GM21367 (cell line): ENCODE data around the gene GNAT1.
"Not testable (repeated sequence)": the region's sequence is repeated elsewhere in the genome, so short reads cannot be mapped to it uniquely, and the experiment has no call there.

Experiments used
- ATAC-seq: cut with Tn5 transposase; IDR thresholded peaks from one replicate; pipeline ENCODE4 v1.9.1; 2021; ENCODE audit not compliant: unreplicated experiment

GNAT1 gene

DNA sequence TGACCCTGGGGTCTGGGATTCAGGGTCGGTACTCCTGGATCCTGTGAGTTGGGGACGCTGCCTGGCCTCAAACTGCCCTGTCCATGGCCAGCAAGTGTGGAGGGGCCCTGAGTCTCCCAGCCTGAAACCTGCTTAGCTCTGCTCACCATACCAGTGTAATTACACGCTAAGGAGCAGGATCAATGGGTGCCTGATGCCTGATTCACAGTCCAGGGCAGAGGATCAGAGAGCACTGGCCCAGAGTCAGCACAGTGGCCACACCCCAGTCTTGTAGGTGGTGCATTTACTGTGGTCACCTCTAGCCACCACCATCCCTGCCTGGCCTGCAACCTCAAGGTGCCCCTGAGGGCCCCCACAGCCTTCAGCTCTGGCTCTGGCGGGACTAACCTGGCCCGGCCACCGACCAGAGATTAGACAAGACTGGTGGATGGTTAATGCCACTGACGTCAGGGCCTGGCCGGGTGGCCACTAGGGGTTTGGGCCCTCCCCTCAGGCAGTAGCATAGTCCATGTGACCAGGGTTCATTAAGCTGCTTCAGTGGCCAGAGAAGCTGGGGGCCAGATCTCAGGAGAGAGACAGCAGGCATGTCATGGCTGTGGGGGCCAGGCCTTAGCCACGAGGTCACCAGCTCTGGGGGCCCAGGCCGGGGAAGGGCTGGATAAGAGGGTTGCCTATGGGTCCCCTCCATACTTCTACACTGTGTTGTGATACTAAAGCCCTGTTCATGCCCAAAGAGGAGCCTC lies 10.3 kb downstream of the GNAT1 start:
- no peak for ATAC-seq

DNA sequence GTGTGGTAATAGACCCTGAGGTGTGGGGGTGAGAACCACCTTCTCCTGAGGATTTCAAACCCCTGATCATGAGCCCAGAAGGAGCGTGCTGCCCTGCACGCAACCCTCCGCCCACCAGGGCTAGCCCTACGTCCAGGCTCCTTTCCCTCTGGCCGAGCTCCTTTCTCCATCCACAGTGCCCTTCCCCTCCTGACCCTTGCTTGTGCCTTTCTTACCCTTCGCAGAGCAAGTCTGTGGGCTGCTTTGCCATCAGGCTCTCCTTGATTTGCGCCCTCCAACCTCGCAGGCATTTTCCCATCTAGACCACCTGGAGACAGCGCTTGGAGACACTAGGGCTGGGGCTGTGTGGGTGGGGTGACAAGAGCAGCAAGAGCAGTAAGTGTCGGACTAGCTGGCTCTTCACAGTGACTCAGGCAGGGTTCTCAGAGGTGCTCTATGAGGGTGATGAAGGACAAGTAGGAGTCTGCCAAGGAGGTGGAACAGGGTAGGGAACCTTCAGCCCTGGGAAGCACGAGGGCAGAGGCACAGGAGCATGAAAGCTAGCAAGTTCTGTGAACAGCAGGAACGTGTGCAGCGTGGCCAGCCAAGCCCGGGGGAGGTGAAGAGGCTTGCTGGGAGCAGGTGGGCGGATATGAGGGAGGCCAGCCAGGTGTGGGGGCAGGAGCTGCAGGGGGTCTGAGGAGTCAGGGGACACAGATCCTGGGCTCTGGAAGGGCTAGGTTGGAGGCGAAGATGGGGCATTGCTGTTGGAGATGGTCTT lies 11.1 kb downstream of the GNAT1 start:
- ATAC-seq: no peak

DNA sequence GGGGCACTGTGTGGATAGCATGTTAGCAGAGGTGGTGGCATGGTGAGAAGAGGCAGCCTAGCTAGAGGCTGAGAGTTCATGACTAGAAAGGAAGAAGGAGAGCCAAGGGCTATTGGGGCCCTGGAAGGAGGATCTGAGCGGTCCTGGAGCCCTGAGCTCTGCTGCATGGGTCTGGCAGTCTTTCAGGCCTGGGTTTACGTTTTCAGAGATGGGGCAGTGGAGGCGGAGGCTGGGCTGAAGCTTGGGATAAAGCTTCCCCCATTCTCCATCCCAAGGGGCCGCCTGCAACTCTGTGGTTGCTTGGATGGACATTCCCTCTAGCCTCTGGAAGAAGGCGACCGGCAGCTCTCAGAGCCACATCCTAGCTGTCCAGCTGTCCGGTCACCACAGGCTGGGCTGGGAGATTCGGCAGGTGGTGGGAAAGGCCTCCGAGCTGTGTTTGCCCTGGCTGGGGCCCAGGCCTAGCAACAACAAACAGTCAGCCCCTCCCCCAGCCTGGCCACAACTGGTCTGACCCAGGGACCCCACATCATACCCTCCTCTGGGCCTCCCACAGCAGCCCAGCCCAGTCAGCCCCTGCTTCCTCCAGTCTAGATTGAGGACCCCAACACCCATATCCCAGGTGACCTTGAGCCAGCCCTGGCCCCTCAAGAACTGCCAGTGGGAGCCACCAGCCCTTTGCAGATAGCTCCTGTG lies 11.9 kb downstream of the GNAT1 start:
- ATAC-seq: no peak

DNA sequence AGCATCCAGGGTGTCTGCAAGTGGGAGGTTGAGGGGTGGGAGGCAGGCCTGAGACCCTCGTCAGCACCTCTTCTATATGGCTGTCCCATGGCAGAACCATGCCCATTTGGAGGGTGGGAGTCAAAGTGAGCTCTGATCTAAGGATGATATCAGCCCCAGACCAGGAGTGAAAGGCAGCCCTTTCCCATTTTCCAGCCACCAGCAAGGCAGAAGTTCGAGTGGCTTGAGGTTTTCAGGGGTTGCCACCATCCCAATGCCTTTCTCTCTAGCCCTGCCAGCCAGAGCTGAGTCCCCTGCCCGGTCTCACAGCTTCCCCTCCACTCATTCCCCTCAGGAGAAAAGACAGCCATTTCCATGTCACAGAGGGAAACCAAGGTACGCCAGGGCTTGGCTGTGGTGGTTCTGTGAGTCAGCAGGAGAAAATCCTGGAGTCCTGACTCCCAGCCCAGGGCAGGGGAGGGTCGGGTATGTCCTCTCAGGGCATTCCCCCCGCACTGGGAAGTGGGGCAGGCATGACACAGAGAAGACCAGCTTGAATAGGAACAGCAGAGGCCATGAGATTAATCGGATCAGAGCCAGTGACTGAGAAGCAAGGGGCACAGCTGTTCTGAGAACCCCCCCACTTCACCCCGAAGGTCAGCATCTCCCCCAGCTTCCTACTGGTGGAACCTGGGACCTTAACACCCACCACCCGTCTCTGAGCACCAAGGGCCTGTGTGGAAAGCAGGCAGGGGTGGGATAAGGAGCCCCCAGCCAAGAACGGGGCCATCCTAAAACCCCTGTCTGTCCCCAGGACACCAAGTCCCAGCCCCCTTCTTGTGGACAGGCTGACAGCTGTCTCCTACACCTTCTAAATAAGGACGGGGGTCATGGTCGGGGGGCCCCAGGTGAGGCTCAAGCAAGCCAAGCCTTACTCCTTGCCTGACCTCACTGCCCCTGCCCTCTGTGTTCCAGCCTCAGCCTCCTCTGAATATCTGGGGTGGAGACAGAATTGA lies 12.7 kb downstream of the GNAT1 start:
- ATAC-seq: no peak

DNA sequence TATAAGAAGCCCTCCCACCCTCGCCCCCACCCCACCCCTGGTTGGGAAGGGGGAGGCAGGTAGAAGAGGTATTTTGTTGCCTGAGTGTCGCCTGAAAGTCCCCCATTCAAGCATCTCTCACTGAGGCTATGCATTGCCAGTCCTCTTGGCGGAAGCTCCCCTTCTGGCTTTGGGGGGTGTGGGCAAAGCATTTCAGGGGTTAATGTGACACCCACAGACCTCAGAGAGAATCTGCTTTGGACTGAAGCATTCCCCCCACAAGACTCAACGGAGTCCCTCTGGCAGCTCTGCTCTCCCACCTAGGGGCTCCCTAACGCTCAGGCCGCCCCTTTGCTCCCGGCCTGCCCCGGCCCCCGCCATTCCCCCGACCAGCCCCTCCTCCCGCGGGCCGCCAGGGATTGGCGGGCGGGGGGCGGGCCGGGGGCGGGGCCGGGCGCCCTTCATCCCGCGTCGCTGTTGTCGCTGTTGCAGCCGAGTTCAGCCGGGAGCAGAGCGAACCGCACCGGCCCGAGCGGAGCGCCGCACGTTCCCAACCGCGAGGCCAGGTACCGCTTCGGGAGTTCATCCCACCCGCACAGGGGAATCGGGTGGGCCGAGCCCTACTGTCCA lies 13.5 kb downstream of the GNAT1 start, which contains the start of gene SLC38A3:
TSS of gene SLC38A3 (plus strand) at position 468 of the 609 bp plus-strand sequence. CDS start 8,929 bp downstream, outside the sequence.
- ATAC-seq: no peak

DNA sequence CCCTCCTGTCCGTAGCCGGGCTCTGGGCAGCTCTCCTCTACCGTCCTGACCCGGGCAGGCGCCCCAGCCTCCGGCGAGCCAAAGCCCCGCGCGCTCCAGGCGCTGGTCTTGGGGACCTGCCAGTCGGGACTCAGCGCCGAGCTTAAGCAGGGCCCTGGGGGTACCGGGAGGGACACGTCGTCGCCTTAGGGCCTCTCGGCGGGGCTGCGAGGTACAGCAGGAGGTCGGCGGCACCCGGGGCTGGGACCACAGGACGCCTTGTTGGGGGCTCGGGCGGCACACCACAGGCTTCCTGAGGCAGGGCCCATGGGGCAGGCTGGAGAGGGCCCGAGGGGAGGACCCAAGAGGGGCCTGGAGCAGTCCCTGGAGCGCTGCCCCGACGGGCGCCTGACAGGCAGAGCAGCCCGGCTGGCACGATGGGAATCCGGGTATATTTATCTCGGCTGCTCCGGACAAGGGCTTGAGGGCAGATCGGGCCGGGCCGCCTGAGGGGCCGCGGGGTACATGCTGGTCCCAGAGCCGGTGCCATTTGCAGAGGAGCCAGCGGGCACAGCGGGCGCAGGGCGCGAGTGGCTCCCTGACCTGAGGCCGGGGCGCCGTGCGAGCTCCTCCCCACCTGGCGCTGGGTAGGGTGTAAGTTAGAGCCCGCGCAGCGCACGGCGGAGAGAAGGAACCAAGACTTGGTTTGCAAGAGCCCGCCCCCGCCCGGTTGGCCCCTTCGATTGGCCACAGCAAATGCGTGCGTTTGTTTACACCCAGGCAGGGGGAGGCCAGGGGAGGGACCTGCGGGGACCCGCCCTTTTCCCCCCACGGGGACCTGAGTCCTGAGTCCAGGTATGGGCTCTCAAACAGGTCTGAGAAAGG lies 14.2 kb downstream of the GNAT1 start:
- ATAC-seq: no peak

DNA sequence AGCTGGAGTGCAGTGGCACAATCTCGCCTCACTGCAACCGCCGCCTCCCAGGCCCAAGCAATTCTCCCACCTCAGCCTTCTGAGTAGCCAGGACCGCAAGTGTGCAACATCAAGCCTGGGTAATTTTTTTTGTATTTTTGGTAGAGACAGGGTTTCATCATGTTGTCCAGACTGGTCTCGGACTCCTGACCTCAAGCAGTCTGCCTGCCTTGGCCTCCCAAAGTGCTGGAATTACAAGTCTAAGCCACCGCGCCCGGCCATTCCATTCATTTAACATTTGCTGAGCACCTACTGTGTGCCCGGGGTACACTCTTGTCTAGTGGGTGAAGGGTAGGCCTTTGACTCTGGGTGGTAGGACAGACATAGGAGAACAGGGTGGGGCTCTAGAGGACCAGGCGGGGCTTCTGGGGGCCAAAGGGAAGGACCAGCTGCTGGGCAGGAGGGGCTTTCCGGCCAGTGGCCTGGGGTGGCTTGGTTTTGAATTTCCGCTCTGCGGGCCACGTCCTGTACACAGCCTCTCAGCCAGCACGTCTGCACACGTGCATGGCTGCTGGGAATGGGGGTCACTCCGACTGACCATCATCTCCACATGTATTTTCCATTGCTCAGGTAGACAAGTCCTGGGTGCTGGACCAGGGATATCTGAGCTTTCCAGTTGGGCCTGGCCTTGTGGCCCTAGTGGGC lies 16.1 kb downstream of the GNAT1 start:
- no peak for ATAC-seq

DNA sequence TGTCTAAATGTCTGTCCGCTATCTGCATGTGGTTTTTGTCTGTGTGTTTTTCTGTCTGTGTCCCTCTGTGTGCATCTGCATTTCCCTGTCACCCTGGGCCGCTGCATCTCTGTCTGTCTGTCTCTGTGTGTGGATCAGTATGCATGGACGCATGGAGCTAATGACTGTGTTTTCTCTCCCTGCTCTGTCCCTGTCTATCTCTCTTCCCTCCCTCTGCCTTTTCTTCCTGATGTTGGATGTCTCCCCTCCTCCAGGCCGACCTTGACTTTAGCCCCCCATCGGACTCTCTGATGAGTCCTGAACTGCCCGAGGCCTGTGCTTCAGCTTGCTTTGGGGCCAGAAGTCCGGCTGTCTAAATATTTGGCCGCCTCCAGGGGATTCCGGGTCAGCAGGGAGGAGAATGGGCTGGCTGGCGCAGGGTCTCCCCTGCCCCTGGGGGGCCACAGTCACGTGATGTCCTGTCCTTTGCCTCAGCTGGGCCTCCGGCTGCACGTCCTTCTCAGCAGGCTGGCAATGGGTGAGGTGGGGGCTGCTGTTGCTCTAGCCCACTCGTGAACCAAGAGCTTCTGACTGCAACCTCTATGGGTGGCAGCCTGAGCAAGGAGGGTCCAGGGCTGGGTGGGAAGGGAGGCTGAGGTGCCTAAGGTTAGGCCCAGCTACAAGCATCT lies 17.4 kb downstream of the GNAT1 start:
- ATAC-seq: no peak

DNA sequence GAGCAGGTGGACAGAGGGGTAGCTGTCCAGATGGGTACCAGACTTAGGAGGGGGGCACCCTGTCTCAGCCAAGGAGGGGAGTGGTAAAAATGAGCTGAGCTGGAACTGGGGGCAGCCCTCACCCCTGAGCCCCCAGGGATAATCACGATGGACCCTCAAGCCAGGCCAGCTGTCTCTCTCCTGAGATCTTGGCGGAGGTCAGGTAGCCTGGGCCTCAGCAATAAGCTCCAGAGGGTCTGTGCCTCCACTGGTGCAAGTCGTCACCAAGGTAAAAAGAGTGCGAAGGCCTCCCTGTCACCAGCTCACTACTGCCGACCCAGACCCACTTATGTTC lies 18.7 kb downstream of the GNAT1 start:
- no peak for ATAC-seq

DNA sequence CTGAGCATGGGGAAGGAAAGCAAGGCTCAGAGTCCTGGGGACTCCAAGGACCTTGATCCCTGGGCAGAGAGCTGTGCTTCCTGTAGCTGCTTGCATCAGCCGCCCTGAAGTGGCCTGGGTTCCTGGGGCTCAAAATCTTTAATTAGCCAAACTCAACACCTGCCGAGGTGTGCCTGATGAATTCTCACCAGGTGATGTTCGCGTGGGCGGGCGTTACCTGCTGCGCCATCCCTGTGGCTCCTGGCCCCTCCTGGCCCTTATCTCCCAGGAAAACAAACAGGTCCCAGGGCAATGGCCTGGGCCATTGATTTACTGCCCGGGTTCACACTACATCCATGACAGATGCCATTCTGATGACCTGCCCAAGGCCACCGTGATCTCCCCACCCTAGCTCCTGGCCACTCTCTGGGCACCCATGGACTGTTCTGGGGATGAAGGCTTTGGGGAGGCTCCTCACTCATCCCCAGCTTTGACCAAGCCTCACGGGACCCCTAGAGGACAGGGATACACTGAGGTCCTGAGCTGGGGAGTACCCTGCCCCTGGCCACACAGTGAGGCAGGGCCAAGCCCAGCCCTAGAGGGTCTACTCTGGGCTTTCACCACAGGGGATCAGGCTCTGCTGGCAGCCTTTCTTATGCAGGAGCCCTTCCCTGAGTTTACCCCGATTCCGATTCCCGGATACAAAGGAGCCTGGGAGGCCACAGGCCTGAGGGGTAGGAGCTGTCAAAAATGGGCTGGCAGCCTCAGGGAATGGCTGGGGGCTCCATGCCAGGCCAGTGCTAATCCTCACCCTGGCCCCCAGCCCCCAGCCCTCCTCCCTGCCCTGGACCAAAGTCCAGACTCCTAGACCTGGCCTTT lies 19.3 kb downstream of the GNAT1 start:
- no peak for ATAC-seq

DNA sequence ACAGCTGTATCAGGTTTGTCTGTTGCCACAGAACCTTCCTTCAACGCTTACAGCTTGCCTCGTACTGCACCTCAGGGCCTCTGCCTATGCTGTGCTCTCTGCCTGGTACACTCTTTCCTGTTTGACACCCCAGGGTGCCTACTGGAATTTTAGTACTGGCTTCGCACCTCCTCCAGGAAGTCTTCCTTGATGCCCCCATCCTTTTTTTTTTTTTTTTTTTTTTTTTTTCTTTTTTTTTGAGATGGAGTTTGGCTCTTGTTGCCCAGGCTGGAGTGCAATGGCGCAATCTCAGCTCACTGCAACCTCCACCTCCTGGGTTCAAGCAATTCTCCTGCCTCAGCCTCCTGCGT lies 19.9 kb downstream of the GNAT1 start:
- not testable (repeated sequence) for ATAC-seq

DNA sequence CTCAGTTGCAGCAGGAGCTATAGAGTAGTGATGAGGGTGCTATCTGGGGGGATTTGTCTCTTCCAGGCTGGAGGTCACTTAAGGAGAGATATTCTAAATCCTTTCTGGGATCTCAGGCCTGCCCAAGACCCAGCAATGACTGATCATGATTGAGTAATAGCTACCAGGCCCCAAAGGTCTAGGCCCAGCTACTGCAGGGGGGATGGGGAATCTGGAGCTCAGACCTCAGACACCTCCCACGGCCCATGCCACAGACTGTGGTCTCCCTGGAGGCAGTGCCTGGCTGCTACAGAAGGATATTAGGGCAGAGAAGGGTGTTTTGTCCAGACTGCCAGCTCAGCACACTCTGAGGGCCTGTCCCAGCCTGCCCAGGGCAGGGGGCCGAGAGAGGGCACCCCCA lies 20.5 kb downstream of the GNAT1 start:
- ATAC-seq: no peak

DNA sequence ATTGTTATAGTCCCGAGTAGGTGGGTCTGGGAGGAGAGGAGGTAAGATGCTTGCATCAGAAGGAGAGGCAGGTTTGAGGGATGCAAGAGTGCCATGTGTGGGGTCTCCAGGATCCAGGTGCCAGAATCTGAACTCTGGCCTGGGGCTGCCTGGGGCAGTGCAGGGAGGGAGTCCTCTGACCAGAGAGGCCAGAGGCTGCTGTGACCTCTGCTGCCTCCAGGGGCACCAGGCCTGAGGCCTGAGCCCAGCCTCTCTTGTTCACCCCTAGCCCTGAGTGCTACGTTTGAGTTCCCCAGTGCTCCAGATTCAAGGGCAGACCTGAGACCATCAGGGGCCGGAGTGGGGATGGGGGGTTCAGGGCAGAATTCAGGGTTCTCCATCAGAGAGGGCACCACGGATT lies 21.1 kb downstream of the GNAT1 start:
- no peak for ATAC-seq

DNA sequence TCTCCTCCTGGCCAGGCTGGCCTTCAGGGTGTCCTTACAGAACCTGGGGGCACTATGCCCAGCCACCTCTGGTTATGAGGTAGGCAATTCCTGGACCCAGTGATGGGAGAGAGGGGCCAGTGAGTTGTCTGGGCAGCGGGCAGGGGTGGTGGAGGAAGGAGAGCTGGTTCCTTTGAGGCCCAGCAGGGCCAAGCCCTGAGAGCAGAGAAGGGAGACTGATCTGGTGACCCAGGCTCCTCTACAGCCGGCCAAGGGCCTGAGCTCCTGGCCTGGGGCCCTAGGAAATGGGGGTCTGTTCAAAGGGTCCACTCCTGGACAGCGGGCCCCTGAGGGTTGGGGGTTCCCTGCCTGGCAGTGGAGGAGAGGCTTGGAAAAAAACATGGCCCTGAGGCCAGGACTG lies 21.6 kb downstream of the GNAT1 start:
- no peak for ATAC-seq

DNA sequence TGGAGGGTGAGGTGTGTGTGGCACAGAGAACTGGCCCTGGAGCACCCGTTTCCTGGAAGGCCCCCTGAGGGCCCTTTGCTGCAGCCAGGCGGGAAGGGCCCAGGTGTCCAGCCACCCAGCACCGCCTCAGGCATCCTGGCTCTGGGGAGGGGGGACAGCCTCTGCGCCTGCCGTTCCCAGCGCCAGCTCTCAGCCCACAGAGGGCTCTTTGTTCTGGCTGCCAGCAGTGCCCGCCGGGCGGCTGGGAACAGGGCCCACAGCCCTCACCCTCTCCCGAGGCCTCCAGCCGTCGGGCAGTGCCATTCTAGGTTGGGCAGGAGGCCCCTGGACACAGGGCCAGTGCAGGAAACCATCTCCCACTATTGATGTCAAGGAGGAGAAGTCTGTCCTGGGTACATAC lies 22.0 kb downstream of the GNAT1 start:
- no peak for ATAC-seq

DNA sequence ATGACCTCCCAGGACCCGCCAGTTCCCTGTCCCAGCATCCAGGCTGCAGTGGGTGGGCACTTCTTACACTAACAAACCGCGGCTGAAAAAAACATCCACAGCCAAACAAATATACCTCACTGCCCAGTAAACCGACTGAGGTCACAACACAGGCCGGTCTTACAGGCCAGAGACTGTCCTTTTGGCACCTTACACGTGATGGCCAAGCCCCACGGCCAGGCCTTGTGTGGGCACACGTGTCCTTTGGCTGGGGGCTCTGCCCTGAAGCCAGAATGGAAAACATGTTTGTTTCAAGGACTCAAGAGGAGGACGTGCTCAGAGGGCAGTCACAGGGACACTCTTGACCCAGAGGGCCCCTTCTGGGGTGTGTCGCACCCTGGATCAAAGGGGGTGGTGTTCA lies 23.4 kb downstream of the GNAT1 start:
- no peak for ATAC-seq

DNA sequence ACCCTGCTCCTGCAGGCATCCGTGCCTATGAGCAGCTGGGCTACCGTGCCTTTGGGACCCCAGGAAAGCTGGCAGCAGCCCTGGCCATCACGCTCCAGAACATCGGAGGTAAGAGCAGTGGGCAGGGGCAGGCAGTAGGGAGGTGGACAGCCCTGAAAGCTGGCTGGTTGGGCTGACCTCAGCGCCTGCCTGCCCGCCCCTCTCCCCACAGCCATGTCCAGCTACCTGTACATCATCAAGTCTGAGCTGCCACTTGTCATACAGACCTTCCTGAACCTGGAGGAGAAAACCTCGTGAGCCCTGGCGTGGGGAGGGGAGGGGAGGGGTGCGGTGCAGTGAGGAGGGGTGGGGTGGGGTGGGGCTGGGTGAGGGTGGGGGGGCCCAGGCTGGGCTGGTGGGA lies 24.1 kb downstream of the GNAT1 start:
- no peak for ATAC-seq

DNA sequence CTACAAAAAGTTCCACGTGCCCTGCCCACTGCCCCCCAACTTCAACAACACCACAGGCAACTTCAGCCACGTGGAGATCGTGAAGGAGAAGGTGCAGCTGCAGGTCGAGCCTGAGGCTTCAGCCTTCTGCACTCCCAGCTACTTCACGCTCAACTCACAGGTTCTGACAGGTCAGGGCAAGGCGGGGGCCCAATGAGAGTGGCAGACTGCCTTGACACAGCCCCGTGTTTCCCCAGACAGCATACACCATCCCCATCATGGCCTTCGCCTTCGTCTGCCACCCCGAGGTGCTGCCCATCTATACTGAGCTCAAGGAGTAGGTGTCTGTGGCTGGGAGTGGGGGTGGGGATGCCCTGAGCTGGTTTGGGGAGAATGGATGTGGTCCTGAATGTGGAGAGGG lies 26.3 kb downstream of the GNAT1 start:
- ATAC-seq: no peak
